HG03378 (cell line): ENCODE data around the gene PNPO.

Source experiments
- ATAC-seq: cut with Tn5 transposase; IDR thresholded peaks from one replicate; pipeline ENCODE4 v1.9.1; 2021; ENCODE audit warnings: mild to moderate bottlenecking, moderate library complexity; ENCODE audit not compliant: unreplicated experiment

The PNPO gene

GRCh38 chr17:47948706-47949196 lies 7.4 kb downstream of the PNPO start:
- ATAC-seq = no peak

GRCh38 chr17:47949197-47949759 lies 7.9 kb downstream of the PNPO start:
- peak; percentile 42 for ATAC-seq

- no peak for ATAC-seq
These were observed 8.6 kb downstream of the PNPO start for GRCh38 chr17:47949946-47950345.

GRCh38 chr17:47950448-47950847 lies 9.1 kb downstream of the PNPO start:
- ATAC-seq = no peak

GRCh38 chr17:47952171-47953021 lies 11.0 kb downstream of the PNPO start:
- no peak for ATAC-seq

- no peak for ATAC-seq
These were observed 12.5 kb downstream of the PNPO start for GRCh38 chr17:47953909-47954308.

GRCh38 chr17:47955497-47956461 lies 14.4 kb downstream of the PNPO start:
- no peak for ATAC-seq

- no peak for ATAC-seq
These were observed 15.6 kb downstream of the PNPO start for GRCh38 chr17:47956791-47957590.

GRCh38 chr17:47957591-47958490 lies 16.5 kb downstream of the PNPO start, which contains the start of gene PRR15L:
Gene PRR15L (minus strand): TSS chr17:47957883. CDS start chr17:47953234, 4,649 bp downstream.
- no peak for ATAC-seq

- no peak for ATAC-seq
These were observed 18.7 kb downstream of the PNPO start for GRCh38 chr17:47959825-47960655.

- ATAC-seq = no peak
These were observed 20.0 kb downstream of the PNPO start for GRCh38 chr17:47961406-47961805.

GRCh38 chr17:47962901-47963300 lies 21.5 kb downstream of the PNPO start:
- no peak for ATAC-seq

GRCh38 chr17:47964856-47965255 lies 23.5 kb downstream of the PNPO start:
- ATAC-seq = no peak

- no peak for ATAC-seq
These were observed 24.7 kb downstream of the PNPO start for GRCh38 chr17:47966079-47966519.

GRCh38 chr17:47967607-47968252 lies 26.4 kb downstream of the PNPO start:
- no peak for ATAC-seq

GRCh38 chr17:47968836-47969235 lies 27.5 kb downstream of the PNPO start:
- no peak for ATAC-seq

- ATAC-seq = no peak
These were observed 28.8 kb downstream of the PNPO start for GRCh38 chr17:47969930-47970724.
